HCT116 (cell line): Measurements from ENCODE around the gene XYLT2. TPM values are rescaled to one million over a fixed set of nuclear protein-coding genes. Genes with fewer than 3 reads are reported as not detected.

Source experiments
- ATAC-seq: fragments of 200-7000 bp; cut with Tn5 transposase; 2 replicates; pipeline ENCODE4 v1.9.1; 2020; ENCODE audit warnings: mild to moderate bottlenecking, moderate library complexity
- BruUV-seq: library from RNA; stranded (reverse); fragments of 400-500 nt; replicated peaks from 2 replicates; lab custom pipeline; 2021; lab: Mats Ljungman, UMichigan
- CTCF ChIA-PET: fragments of 300-600 bp; sonication (Branson Sonifier 250); formaldehyde crosslinking; loops from one replicate; lab custom pipeline; 2021; ENCODE audit warnings: antibody characterized with exemption; lab: Charles Lee
- POLR2A ChIA-PET: fragments of 300-600, 350-600 bp; sonication (Branson Sonifier 250); formaldehyde crosslinking; loops from one replicate; lab custom pipeline; 2021; ENCODE audit warnings: antibody characterized with exemption; lab: Charles Lee
- RAD21 ChIA-PET, 2 experiments: fragments of 300-600 bp; sonication (Branson Sonifier 250); formaldehyde crosslinking; loops; one replicate each; lab custom pipeline; 2023; ENCODE audit warnings: low total read pairs in 2 of 2; ENCODE audit not compliant: uncharacterized antibody in 2 of 2, unreplicated experiment in 2 of 2, low non-redundant PET in 1 of 2; lab: Charles Lee
- DNase-seq: peaks from one replicate; pipeline ENCODE4 v3.0.0-alpha.2; 2010; ENCODE audit warnings: low read depth, low spot score
- H2AFZ ChIP-seq: fragments of 200-600 bp; shearing (Covaris generic), sonication (generic); 2 replicates; pipeline ENCODE4 v1.6.1; 2017; ENCODE audit warnings: low read depth, mixed run types, mixed read lengths, antibody characterized with exemption, low read length; ENCODE audit not compliant: poor library complexity, severe bottlenecking
- H3K27ac ChIP-seq: 2 replicates; pipeline ENCODE4 v1.5.1; 2012; ENCODE audit warnings: low read depth, low read length
- H3K27me3 ChIP-seq: fragments of 200-600 bp; sonication (generic); 2 replicates; pipeline ENCODE4 v1.6.1; 2016; ENCODE audit warnings: mixed run types, low read length, mixed read lengths; ENCODE audit not compliant: insufficient read depth
- H3K36me3 ChIP-seq, 2 experiments: fragments of 200-500 bp in 1 of 2; fragments of 200-600 bp in 1 of 2; sonication (Bioruptor generic) in 1 of 2; sonication (generic) in 1 of 2; 2 replicates each; pipeline versions ENCODE4 v1.5.1 to v1.6.1; 2014 to 2016; ENCODE audit warnings: low read length in 2 of 2, inconsistent platforms in 1 of 2, mixed read lengths in 1 of 2, mixed run types in 1 of 2; ENCODE audit not compliant: insufficient read depth in 2 of 2, control insufficient read depth in 1 of 2
- H3K4me1 ChIP-seq, 2 experiments: fragments of 200-600 bp in 1 of 2; sonication (generic) in 1 of 2; 2 replicates each; pipeline versions ENCODE4 v1.5.1 to v1.6.1; 2012 to 2017; ENCODE audit warnings: low read length in 2 of 2, inconsistent platforms in 1 of 2, mild to moderate bottlenecking in 1 of 2, mixed read lengths in 1 of 2, mixed run types in 1 of 2, moderate library complexity in 1 of 2; ENCODE audit not compliant: insufficient read depth in 2 of 2, control insufficient read depth in 1 of 2
- H3K4me2 ChIP-seq: fragments of 200-600 bp; sonication (generic); 2 replicates; pipeline ENCODE4 v1.6.1; 2017; ENCODE audit warnings: mixed run types, low read length, mixed read lengths
- H3K4me3 ChIP-seq, 2 experiments: fragments of 200-600 bp in 1 of 2; sonication (generic) in 1 of 2; replicated peaks in 1 of 2; 2 replicates each; pipeline ENCODE4 v1.5.1; 2011 to 2016; ENCODE audit warnings: low read length in 2 of 2, control low read depth in 1 of 2, low read depth in 1 of 2, mild to moderate bottlenecking in 1 of 2, mixed read lengths in 1 of 2, mixed run types in 1 of 2
- H3K79me2 ChIP-seq: fragments of 200-600 bp; sonication (generic); 2 replicates; pipeline ENCODE4 v1.6.1; 2017; ENCODE audit warnings: mild to moderate bottlenecking, mixed run types, low read length, moderate library complexity, mixed read lengths; ENCODE audit not compliant: insufficient read depth
- H3K9ac ChIP-seq: fragments of 200-600 bp; sonication (generic); 2 replicates; pipeline ENCODE4 v1.6.1; 2016; ENCODE audit warnings: low read length, mixed read lengths
- H3K9me2 ChIP-seq: fragments of 200-600 bp; sonication (generic), shearing (Covaris generic); 2 replicates; pipeline ENCODE4 v1.6.1; 2017; ENCODE audit warnings: mixed run types, mild to moderate bottlenecking, moderate library complexity; ENCODE audit not compliant: insufficient read depth
- H3K9me3 ChIP-seq, 2 experiments: fragments of 200-500 bp in 1 of 2; fragments of 200-600 bp in 1 of 2; sonication (Bioruptor generic) in 1 of 2; sonication (generic) in 1 of 2; 2 replicates each; pipeline ENCODE4 v1.6.1; 2014 to 2017; ENCODE audit warnings: low read length in 2 of 2, mixed read lengths in 2 of 2, inconsistent platforms in 1 of 2, low read depth in 1 of 2, mild to moderate bottlenecking in 1 of 2, mixed run types in 1 of 2, moderate library complexity in 1 of 2; ENCODE audit not compliant: control insufficient read depth in 1 of 2, insufficient read depth in 1 of 2
- H4K20me1 ChIP-seq: fragments of 200-600 bp; sonication (generic), shearing (Covaris generic); 2 replicates; pipeline ENCODE4 v1.6.1; 2017; ENCODE audit warnings: mixed run types, mild to moderate bottlenecking, moderate library complexity; ENCODE audit not compliant: insufficient read depth
- CEBPB ChIP-seq: IDR thresholded peaks from 2 replicates; pipeline ENCODE4 v1.6.1; 2012; ENCODE audit warnings: low read depth
- EZH2 ChIP-seq: fragments of 200-600 bp; sonication (generic); IDR thresholded peaks from 2 replicates; pipeline ENCODE4 v1.6.1; 2017; ENCODE audit warnings: antibody characterized with exemption, mixed run types
- FOSL1 ChIP-seq: IDR thresholded peaks from 2 replicates; pipeline ENCODE4 v1.6.1; 2012; ENCODE audit warnings: low read depth
- JUND ChIP-seq: IDR thresholded peaks from 2 replicates; pipeline ENCODE4 v1.6.1; 2012
- POLR2A ChIP-seq: IDR thresholded peaks from 2 replicates; pipeline ENCODE4 v1.7.0; 2011; ENCODE audit warnings: borderline replicate concordance; ENCODE audit not compliant: insufficient read depth, insufficient read length; ENCODE audit errors: extremely low read depth
- POLR2AphosphoS5 ChIP-seq: IDR thresholded peaks from 2 replicates; pipeline ENCODE4 v1.6.1; 2011; ENCODE audit warnings: mild to moderate bottlenecking, low read depth, low read length, moderate library complexity
- SRF ChIP-seq: IDR thresholded peaks from 2 replicates; pipeline ENCODE4 v1.6.1; 2012; ENCODE audit warnings: low read depth
- ZFX ChIP-seq: fragments of 450-650 bp; IDR thresholded peaks from 2 replicates; pipeline ENCODE4 v1.6.1; 2017
- ZNF274 ChIP-seq: fragments of 200-500 bp; sonication (Bioruptor generic); IDR thresholded peaks from 2 replicates; pipeline ENCODE4 v1.6.1; 2014; ENCODE audit warnings: mild to moderate bottlenecking, low read depth, low read length, inconsistent platforms
- intact Hi-C: fragments of 100-400 bp; cut with micrococcal nuclease; formaldehyde crosslinking; loops from 2 replicates; pipeline ENCODE4 v1.10.0; 2022
- total RNA-seq: library from RNA; stranded (reverse); gene quantifications from one replicate; pipeline ENCODE4 v1.2.1, GENCODE V29; 2021; ENCODE audit not compliant: unreplicated experiment
- TF ChIP-seq, protein P1 (sequence below), 3 experiments: fragments of 200-600 bp in 1 of 3; sonication (generic) in 1 of 3; IDR thresholded peaks in 2 of 3; conservative IDR thresholded peaks in 1 of 3; 2 replicates each; pipeline ENCODE4 v1.5.1; 2012 to 2017; ENCODE audit warnings: low read depth in 2 of 3, low read length in 2 of 3, antibody characterized with exemption in 1 of 3, borderline replicate concordance in 1 of 3, control low read depth in 1 of 3, mild to moderate bottlenecking in 1 of 3, mixed read lengths in 1 of 3, mixed run types in 1 of 3, moderate library complexity in 1 of 3; ENCODE audit not compliant: insufficient read depth in 1 of 3
- TF ChIP-seq, protein P2 (sequence below): IDR thresholded peaks from 2 replicates; pipeline ENCODE4 v1.6.1; 2011; ENCODE audit warnings: mild to moderate bottlenecking, low read length, moderate library complexity; ENCODE audit not compliant: insufficient replicate concordance; ENCODE audit errors: extremely low read depth
- TF ChIP-seq, protein P3 (sequence below): IDR thresholded peaks from 2 replicates; pipeline ENCODE4 v1.6.1; 2012; ENCODE audit warnings: low read depth
- TF ChIP-seq, protein P4 (sequence below): IDR thresholded peaks from 2 replicates; pipeline ENCODE4 v1.6.1; 2012

Gene XYLT2
- total RNA-seq, 1 experiment from 2014 or later = 37.5 TPM

DNA sequence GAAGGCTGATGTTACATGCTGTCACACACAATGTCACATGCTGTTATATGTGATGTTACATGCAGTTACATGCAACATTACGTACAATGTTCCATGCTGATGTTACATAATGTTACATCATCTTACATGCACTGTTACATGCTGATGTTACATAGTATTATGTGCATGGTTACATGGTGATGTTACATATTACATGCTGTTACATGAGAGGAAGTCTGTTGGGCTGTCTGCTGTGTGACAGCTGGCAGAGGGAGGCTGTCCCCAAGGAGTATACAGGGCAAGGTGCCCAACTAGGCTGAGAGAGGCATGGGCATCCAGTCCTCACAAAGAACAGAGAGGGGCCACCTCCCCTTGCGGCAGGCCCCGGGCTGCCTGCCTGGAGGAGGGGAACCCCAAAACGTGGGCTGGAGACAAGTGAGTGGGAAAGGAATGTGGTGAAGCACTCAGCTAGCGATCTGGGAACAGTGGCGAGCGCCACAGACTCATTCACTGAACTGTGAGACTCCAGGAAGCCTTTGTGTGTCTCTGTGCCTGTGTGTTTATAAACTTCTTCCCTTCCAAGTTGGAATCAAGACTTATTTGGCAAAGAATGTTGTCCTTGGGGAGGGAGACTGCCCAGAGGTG, 41.0 kb upstream of the XYLT2 start:
- Histone ChIP-seq H3K27ac (no peak overlapping the region), H3K4me2 (no peak overlapping the region)
- POLR2A ChIA-PET = no interaction called here

More for the DNA sequence above, 41.0 kb upstream of the XYLT2 start:
- ChIA-PET RAD21 (no interaction called here), CTCF (no interaction called here)
- Histone ChIP-seq H4K20me1 (no peaks in the 10 kb centered on the region), H3K79me2 (no peaks in the 10 kb centered on the region), H3K36me3 (no peaks in the 10 kb centered on the region), H3K4me1 (no peaks in the 10 kb centered on the region), H3K9me2 (no peaks in the 10 kb centered on the region), H3K9me3 (no peaks in the 10 kb centered on the region), H3K27me3 (no peaks in the 10 kb centered on the region), H3K9ac (no peak overlapping the region), H2AFZ (no peak overlapping the region), H3K4me3 (no peak overlapping the region)
- ATAC-seq (no peak), DNase-seq (no peak)
- TF ChIP-seq ZNF274 (no peak), POLR2A (no peak), POLR2AphosphoS5 (no peak), SRF (no peak), ZFX (no peak), EZH2 (no peak), JUND (no peak), CEBPB (no peak), FOSL1 (no peak)
- TF ChIP-seq, protein P1, sequence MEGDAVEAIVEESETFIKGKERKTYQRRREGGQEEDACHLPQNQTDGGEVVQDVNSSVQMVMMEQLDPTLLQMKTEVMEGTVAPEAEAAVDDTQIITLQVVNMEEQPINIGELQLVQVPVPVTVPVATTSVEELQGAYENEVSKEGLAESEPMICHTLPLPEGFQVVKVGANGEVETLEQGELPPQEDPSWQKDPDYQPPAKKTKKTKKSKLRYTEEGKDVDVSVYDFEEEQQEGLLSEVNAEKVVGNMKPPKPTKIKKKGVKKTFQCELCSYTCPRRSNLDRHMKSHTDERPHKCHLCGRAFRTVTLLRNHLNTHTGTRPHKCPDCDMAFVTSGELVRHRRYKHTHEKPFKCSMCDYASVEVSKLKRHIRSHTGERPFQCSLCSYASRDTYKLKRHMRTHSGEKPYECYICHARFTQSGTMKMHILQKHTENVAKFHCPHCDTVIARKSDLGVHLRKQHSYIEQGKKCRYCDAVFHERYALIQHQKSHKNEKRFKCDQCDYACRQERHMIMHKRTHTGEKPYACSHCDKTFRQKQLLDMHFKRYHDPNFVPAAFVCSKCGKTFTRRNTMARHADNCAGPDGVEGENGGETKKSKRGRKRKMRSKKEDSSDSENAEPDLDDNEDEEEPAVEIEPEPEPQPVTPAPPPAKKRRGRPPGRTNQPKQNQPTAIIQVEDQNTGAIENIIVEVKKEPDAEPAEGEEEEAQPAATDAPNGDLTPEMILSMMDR (IDR thresholded peaks at IDR 0.05 in 2 of 3, conservative IDR thresholded peaks at IDR 0.05 in 1 of 3; ENCODE audit: borderline replicate concordance in 1 of 3, insufficient read depth in 1 of 3, low read depth in 2 of 3, low read length in 2 of 3) = no peak
- TF ChIP-seq, protein P2, sequence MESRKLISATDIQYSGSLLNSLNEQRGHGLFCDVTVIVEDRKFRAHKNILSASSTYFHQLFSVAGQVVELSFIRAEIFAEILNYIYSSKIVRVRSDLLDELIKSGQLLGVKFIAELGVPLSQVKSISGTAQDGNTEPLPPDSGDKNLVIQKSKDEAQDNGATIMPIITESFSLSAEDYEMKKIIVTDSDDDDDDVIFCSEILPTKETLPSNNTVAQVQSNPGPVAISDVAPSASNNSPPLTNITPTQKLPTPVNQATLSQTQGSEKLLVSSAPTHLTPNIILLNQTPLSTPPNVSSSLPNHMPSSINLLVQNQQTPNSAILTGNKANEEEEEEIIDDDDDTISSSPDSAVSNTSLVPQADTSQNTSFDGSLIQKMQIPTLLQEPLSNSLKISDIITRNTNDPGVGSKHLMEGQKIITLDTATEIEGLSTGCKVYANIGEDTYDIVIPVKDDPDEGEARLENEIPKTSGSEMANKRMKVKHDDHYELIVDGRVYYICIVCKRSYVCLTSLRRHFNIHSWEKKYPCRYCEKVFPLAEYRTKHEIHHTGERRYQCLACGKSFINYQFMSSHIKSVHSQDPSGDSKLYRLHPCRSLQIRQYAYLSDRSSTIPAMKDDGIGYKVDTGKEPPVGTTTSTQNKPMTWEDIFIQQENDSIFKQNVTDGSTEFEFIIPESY = no peak
- TF ChIP-seq, protein P3, sequence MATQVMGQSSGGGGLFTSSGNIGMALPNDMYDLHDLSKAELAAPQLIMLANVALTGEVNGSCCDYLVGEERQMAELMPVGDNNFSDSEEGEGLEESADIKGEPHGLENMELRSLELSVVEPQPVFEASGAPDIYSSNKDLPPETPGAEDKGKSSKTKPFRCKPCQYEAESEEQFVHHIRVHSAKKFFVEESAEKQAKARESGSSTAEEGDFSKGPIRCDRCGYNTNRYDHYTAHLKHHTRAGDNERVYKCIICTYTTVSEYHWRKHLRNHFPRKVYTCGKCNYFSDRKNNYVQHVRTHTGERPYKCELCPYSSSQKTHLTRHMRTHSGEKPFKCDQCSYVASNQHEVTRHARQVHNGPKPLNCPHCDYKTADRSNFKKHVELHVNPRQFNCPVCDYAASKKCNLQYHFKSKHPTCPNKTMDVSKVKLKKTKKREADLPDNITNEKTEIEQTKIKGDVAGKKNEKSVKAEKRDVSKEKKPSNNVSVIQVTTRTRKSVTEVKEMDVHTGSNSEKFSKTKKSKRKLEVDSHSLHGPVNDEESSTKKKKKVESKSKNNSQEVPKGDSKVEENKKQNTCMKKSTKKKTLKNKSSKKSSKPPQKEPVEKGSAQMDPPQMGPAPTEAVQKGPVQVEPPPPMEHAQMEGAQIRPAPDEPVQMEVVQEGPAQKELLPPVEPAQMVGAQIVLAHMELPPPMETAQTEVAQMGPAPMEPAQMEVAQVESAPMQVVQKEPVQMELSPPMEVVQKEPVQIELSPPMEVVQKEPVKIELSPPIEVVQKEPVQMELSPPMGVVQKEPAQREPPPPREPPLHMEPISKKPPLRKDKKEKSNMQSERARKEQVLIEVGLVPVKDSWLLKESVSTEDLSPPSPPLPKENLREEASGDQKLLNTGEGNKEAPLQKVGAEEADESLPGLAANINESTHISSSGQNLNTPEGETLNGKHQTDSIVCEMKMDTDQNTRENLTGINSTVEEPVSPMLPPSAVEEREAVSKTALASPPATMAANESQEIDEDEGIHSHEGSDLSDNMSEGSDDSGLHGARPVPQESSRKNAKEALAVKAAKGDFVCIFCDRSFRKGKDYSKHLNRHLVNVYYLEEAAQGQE = no peak
- TF ChIP-seq, protein P4, sequence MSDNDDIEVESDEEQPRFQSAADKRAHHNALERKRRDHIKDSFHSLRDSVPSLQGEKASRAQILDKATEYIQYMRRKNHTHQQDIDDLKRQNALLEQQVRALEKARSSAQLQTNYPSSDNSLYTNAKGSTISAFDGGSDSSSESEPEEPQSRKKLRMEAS = no peak
- no TSS peak for BruUV-seq
- intact Hi-C loops = no loop called here
